Dedifferentiated amniotic fluid mesenchymal stem cell (primary cell): ENCODE results near the gene FANK1.

Source experiments
- DNase-seq: peaks from one replicate; pipeline ENCODE4 v3.0.0-alpha.2; 2016; ENCODE audit errors: extremely low spot score

Gene FANK1

GRCh38 chr10:125896088-125896934 lies at the start of gene FANK1:
Gene FANK1 (plus strand): TSS chr10:125896564. CDS start chr10:125896643, 79 bp downstream.
- peak; percentile 70 for DNase-seq

- DNase-seq: no peak
Measured at GRCh38 chr10:125846894-125847293, 49.5 kb upstream of the FANK1 start.

- DNase-seq: no peak
Measured at GRCh38 chr10:125848371-125848770, 48.0 kb upstream of the FANK1 start.

- no peak for DNase-seq
Measured at GRCh38 chr10:125848857-125849256, 47.5 kb upstream of the FANK1 start.

GRCh38 chr10:125849448-125849847 lies 46.9 kb upstream of the FANK1 start:
- no peak for DNase-seq

GRCh38 chr10:125850766-125851731 lies 45.3 kb upstream of the FANK1 start:
- no peak for DNase-seq

- DNase-seq: no peak
Measured at GRCh38 chr10:125852487-125852886, 43.9 kb upstream of the FANK1 start.

GRCh38 chr10:125857185-125857760 lies 39.1 kb upstream of the FANK1 start:
- no peak for DNase-seq

GRCh38 chr10:125859128-125859817 lies 37.1 kb upstream of the FANK1 start:
- no peak for DNase-seq

- no peak for DNase-seq
Measured at GRCh38 chr10:125865120-125865519, 31.2 kb upstream of the FANK1 start.

- no peak for DNase-seq
Measured at GRCh38 chr10:125866421-125867029, 29.8 kb upstream of the FANK1 start.

- peak; percentile 44 for DNase-seq
Measured at GRCh38 chr10:125868372-125868975, 27.9 kb upstream of the FANK1 start.

- no peak for DNase-seq
Measured at GRCh38 chr10:125871338-125871737, 25.0 kb upstream of the FANK1 start.

GRCh38 chr10:125878957-125879835 lies 17.2 kb upstream of the FANK1 start:
- peak; percentile 62 for DNase-seq

- DNase-seq: no peak
Measured at GRCh38 chr10:125880719-125881118, 15.6 kb upstream of the FANK1 start.

- no peak for DNase-seq
Measured at GRCh38 chr10:125881192-125881591, 15.2 kb upstream of the FANK1 start, which contains the start of gene DHX32. Gene DHX32 (minus strand): TSS chr10:125881292. CDS start chr10:125880824, 468 bp downstream.

- no peak for DNase-seq
Measured at GRCh38 chr10:125882596-125882995, 13.8 kb upstream of the FANK1 start.

GRCh38 chr10:125883211-125883610 lies 13.2 kb upstream of the FANK1 start:
- no peak for DNase-seq

GRCh38 chr10:125886914-125887512 lies 9.4 kb upstream of the FANK1 start:
- no peak for DNase-seq
